ENCODE data around the gene SYT13. TPM values are rescaled to one million over a fixed set of nuclear protein-coding genes. Genes with fewer than 3 reads are reported as not detected.

Gene SYT13
- total RNA-seq, 1 experiment from 2014 or later = 4.3 TPM

DNA sequence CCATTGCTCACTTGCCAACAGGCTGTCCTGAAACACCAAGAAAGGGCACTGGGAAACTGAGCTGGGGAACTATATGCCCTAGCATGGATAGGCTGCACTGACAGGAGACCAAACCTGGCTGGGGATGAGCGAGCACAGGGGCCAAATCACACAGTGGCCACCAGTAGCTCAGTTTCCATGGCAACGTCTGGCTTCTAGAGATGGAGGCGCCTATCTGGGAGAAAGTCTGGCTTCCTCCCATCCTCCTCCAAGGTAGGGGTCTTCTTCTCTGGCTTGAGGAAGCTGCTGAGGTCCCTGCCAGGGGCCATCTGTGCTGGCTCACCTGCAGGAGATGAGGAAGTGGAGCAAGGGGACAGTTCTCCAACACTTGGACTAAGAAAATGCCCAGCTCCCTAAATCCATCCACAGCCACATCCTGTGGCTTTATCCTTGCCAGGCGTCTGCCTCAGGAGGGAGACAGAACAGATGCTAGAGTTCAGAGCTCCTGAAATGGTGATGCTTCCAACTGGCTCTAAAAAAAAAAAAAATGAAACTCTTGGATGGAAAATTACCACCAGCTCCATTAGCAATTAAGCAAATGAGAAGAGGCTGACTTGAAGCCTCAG is 48.3 kb downstream of the SYT13 start:
- no peak overlapping the region for H3K27ac ChIP-seq (ENCODE audit: insufficient read length, low read depth, low read length)
- H3K4ac ChIP-seq (ENCODE audit: low read depth, low read length) = no peak overlapping the region
- H3K4me1 Mint-ChIP-seq = peaks cover 4 to 8% of the 10 kb centered on the region in 2 experiments
- H3K4me2 ChIP-seq (ENCODE audit: insufficient read depth, insufficient read length, low read length) = no peak overlapping the region
- no peak overlapping the region for H2BK12ac ChIP-seq (ENCODE audit: insufficient read length, low read depth, low read length)
- H4K8ac ChIP-seq (replicated peaks; ENCODE audit: insufficient read length, low read depth, low read length) = no peak overlapping the region
- H3T11ph ChIP-seq (ENCODE audit: low read length) = no peak overlapping the region
- peaks cover 0 to 6% of the 10 kb centered on the region in 2 experiments; a peak in 1 of 5 replicates for H3K9me3 Mint-ChIP-seq
- no peak overlapping the region for H3K18ac ChIP-seq (ENCODE audit: insufficient read length, low read depth, low read length)
- H3K79me1 ChIP-seq (ENCODE audit: insufficient read depth, low read depth, low read length, poor library complexity, severe bottlenecking) = no peaks in the 10 kb centered on the region
- H2BK5ac ChIP-seq (ENCODE audit: insufficient read length, low read length) = no peak overlapping the region
- no peaks in the 10 kb centered on the region for H3K23me2 ChIP-seq (ENCODE audit: insufficient read length, low read depth, low read length, poor library complexity, severe bottlenecking)
- H2AFZ ChIP-seq (ENCODE audit: low read length) = no peak overlapping the region
- peaks cover 20% of the 10 kb centered on the region for H3K27me3 Mint-ChIP-seq (ENCODE audit: low read depth)
- H4K20me1 ChIP-seq (ENCODE audit: control insufficient read depth, insufficient read depth, insufficient read length) = no peaks in the 10 kb centered on the region
- no peak for DNase-seq
- no peak overlapping the region for H3K23ac ChIP-seq (ENCODE audit: insufficient read length, low read depth, low read length)
- H2AK5ac ChIP-seq (ENCODE audit: insufficient read length, low read length) = no peak overlapping the region
- H3K4me3 Mint-ChIP-seq = no peak overlapping the region
- TF ChIP-seq, protein P1, sequence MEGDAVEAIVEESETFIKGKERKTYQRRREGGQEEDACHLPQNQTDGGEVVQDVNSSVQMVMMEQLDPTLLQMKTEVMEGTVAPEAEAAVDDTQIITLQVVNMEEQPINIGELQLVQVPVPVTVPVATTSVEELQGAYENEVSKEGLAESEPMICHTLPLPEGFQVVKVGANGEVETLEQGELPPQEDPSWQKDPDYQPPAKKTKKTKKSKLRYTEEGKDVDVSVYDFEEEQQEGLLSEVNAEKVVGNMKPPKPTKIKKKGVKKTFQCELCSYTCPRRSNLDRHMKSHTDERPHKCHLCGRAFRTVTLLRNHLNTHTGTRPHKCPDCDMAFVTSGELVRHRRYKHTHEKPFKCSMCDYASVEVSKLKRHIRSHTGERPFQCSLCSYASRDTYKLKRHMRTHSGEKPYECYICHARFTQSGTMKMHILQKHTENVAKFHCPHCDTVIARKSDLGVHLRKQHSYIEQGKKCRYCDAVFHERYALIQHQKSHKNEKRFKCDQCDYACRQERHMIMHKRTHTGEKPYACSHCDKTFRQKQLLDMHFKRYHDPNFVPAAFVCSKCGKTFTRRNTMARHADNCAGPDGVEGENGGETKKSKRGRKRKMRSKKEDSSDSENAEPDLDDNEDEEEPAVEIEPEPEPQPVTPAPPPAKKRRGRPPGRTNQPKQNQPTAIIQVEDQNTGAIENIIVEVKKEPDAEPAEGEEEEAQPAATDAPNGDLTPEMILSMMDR (conservative IDR thresholded peaks at IDR 0.05) = no peak
- H3K4me1 ChIP-seq (ENCODE audit: insufficient read depth, low read length) = no peaks in the 10 kb centered on the region; the same call in 1 of the 2 replicates
- no peak overlapping the region for H3K14ac ChIP-seq (ENCODE audit: insufficient read depth, low read length)
- no peak overlapping the region for H4K5ac ChIP-seq (ENCODE audit: insufficient read length, low read depth, low read length)
- H3K56ac ChIP-seq (ENCODE audit: insufficient read length, low read depth, low read length) = no peak overlapping the region
- no peak overlapping the region for H2BK15ac ChIP-seq (ENCODE audit: low read depth, low read length)
- H3K36me3 Mint-ChIP-seq (ENCODE audit: insufficient read depth in 1 of 3, low read depth in 3 of 3) = no peaks in the 10 kb centered on the region
- no peak overlapping the region for H3K9ac ChIP-seq (ENCODE audit: extremely low read depth, insufficient read length, low read length)
- no peaks in the 10 kb centered on the region for H3K9me3 ChIP-seq (ENCODE audit: control insufficient read depth, low read depth, low read length)
- H4K91ac ChIP-seq (ENCODE audit: insufficient read length, low read depth, low read length) = no peak overlapping the region
- no peaks in the 10 kb centered on the region for H3K27me3 ChIP-seq (ENCODE audit: insufficient read depth, low read length)
- no peak overlapping the region for H2BK120ac ChIP-seq (ENCODE audit: low read depth, low read length, poor library complexity, severe bottlenecking)
- H3K79me2 ChIP-seq (ENCODE audit: insufficient read depth, low read length) = no peaks in the 10 kb centered on the region
- no CpG with 5 or more reads among the region's 4 CpGs for WGBS (ENCODE audit: extremely low coverage, insufficient read length, low lambda C conversion rate)
- H2BK20ac ChIP-seq (ENCODE audit: low read depth, low read length, poor library complexity, severe bottlenecking) = no peak overlapping the region
- H3K27ac Mint-ChIP-seq = no peak overlapping the region
